Fibroblast of villous mesenchyme (primary cell): Measurements from ENCODE around the gene CEACAM1. TPM values are rescaled to one million over a fixed set of nuclear protein-coding genes. Genes with fewer than 3 reads are reported as not detected.
"Not testable (repeated sequence)": the region's sequence is repeated elsewhere in the genome, so short reads cannot be mapped to it uniquely, and the experiment has no call there.

Source experiments
- DNase-seq: peaks from one replicate; pipeline ENCODE4 v3.0.0-alpha.2; 2010; ENCODE audit warnings: low read depth
- H3K4me3 ChIP-seq: 2 replicates; pipeline ENCODE4 v1.5.1; 2011; ENCODE audit warnings: low read depth, mild to moderate bottlenecking, low read length
- CTCF ChIP-seq: IDR thresholded peaks from 2 replicates; pipeline ENCODE4 v1.5.1; 2012; ENCODE audit warnings: low read depth, mild to moderate bottlenecking, low read length; ENCODE audit not compliant: insufficient read depth
- total RNA-seq: library from RNA; depleted of rRNA; stranded (reverse); fragments of >200 nt; gene quantifications from 2 replicates; pipeline ENCODE4 v1.2.3, GENCODE V29; 2012

The CEACAM1 gene
- total RNA-seq, 1 donor = under 0.01 TPM

- DNase-seq = no peak
- TF ChIP-seq CTCF = no peak
- H3K4me3 ChIP-seq = no peak overlapping the region
Observed at GRCh38 chr19:42487798-42488178, 40.5 kb downstream of the CEACAM1 start.

GRCh38 chr19:42487032-42487797 lies 41.1 kb downstream of the CEACAM1 start:
- no peak overlapping the region for H3K4me3 ChIP-seq
- no peak for DNase-seq
- no peak for TF ChIP-seq CTCF

- not testable (repeated sequence) for H3K4me3 ChIP-seq, DNase-seq
Observed at GRCh38 chr19:42485036-42485435, 43.2 kb downstream of the CEACAM1 start.

DNA sequence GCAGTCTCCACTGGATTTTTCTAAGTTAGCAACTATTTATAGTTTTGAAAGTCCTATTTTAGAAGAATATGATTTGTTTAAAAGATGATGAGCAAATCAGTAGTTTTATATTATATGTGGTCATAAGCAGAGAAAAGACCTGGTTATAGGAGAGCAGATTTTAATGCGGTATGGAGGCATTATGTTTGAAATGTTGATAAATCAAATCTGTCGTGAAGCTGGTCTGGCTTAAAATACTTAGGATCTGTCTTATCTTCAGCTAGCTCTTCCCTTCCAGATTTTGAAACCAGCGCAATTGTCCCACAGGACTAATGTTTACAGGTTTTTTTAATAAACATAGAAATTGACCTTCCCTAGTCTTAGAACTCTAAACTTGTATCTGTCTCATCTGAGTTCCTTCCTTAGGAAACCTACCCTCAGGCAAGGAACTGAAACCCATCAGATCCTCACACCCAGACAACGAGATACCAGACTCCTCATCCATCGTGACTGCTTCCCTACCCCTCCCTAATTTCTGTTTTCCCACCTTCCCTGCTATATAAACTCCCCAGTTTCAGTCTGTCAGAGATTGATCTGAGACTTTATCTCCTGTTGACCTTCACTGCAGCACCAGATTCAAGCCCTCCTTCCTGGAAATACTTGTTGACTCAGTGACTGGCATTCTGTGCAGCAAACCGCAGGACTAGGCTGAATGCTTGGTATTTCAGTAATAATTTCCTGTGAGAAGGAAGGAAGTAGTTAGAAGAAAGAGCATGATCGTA lies 47.8 kb downstream of the CEACAM1 start:
- H3K4me3 ChIP-seq = no peak overlapping the region
- no peak for TF ChIP-seq CTCF
- DNase-seq = peak; percentile 50

- DNase-seq = no peak
- no peak for TF ChIP-seq CTCF
- H3K4me3 ChIP-seq = no peak overlapping the region
Observed at GRCh38 chr19:42479736-42480135, 48.5 kb downstream of the CEACAM1 start.

DNA sequence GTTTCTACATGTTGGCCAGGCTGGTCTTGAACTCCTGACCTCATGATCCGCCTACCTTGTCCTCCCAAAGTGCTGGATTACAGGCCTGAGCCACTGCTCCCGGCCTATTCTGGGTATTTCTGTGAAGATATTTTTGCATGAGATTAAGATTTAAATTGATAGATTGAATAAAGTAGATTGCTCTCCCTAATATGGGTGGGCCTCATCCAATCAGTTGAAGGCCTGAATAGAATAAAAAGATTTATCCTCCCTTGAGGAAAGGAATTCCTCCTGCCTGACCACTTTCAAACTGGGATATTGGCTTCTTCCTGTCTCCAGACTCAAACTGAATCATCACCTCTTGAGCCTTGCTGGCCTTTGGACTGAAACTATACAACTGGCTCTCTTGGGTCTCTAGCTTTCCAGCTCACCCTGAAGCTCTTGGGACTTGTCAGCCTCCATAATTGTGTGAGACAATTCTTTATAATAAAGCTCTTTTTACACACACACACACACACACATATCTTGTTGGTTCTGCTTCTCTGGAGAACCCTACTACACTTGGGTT lies 49.4 kb downstream of the CEACAM1 start:
- H3K4me3 ChIP-seq = no peak overlapping the region
- TF ChIP-seq CTCF = no peak
- no peak for DNase-seq

DNA sequence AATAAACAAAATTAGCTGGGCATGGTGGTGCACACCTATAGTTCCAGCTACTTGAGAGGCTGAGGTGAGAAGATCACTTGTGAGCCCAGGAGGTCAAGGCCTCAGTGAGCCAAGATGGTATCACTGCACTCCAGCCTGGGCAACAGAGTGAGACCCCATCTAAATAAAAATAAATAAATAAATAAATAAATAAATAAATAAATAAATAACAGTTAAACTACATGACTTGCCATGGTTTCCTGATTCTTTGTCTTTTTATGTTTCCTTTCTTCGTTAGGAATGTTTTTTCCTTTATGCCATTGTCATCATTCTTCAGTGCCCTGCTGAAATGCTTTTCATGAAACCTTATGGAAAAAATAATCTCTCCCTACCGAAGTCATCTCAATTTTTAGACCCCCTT lies 50.3 kb downstream of the CEACAM1 start:
- no peak for DNase-seq
- no peak for TF ChIP-seq CTCF
- H3K4me3 ChIP-seq = no peak overlapping the region
